Panc1 (cell line): ENCODE data around the gene UGGT1. TPM values are rescaled to one million over a fixed set of nuclear protein-coding genes. Genes with fewer than 3 reads are reported as not detected.

Experiments
- ATAC-seq: fragments of 200-7000 bp; cut with Tn5 transposase; 2 replicates; pipeline ENCODE4 v1.9.1; 2020; ENCODE audit warnings: mild to moderate bottlenecking, moderate library complexity
- BruUV-seq: library from RNA; stranded (reverse); fragments of 400-500 nt; replicated peaks from 2 replicates; lab custom pipeline; 2021; lab: Mats Ljungman, UMichigan
- CTCF ChIA-PET: fragments of 300-600 bp; sonication (Branson Sonifier 250); formaldehyde crosslinking; loops from one replicate; lab custom pipeline; 2022; ENCODE audit warnings: antibody characterized with exemption; lab: Charles Lee
- POLR2A ChIA-PET: fragments of 300-600 bp; sonication (Branson Sonifier 250); formaldehyde crosslinking; loops from one replicate; lab custom pipeline; 2022; ENCODE audit warnings: antibody characterized with exemption; lab: Charles Lee
- DNase-seq: peaks from one replicate; pipeline ENCODE4 v3.0.0-alpha.2; 2010; ENCODE audit warnings: low read depth, low spot score
- H3K27ac ChIP-seq: 2 replicates; pipeline ENCODE4 v1.5.1; 2011; ENCODE audit warnings: mild to moderate bottlenecking, low read length, inconsistent platforms
- H3K27me3 ChIP-seq: fragments of 200-500 bp; sonication (Bioruptor generic); 2 replicates; pipeline ENCODE4 v1.6.0; 2014; ENCODE audit warnings: low read length, inconsistent platforms; ENCODE audit not compliant: control insufficient read depth, insufficient read depth
- H3K36me3 ChIP-seq: fragments of 200-500 bp; sonication (Bioruptor generic); 2 replicates; pipeline ENCODE4 v1.5.1; 2014; ENCODE audit warnings: inconsistent platforms, mild to moderate bottlenecking, low read length, moderate library complexity; ENCODE audit not compliant: control insufficient read depth, insufficient read depth
- H3K4me1 ChIP-seq: 2 replicates; pipeline ENCODE4 v1.5.1; 2011; ENCODE audit warnings: inconsistent platforms, mild to moderate bottlenecking, low read length, moderate library complexity; ENCODE audit not compliant: control insufficient read depth, insufficient read depth
- H3K4me3 ChIP-seq, 2 experiments: 2 replicates each; pipeline ENCODE4 v1.5.1; 2011 to 2012; ENCODE audit warnings: low read depth in 2 of 2, low read length in 2 of 2, mild to moderate bottlenecking in 2 of 2, inconsistent platforms in 1 of 2, moderate library complexity in 1 of 2
- H3K9me3 ChIP-seq: fragments of 200-500 bp; sonication (Bioruptor generic); 2 replicates; pipeline ENCODE4 v1.5.1; 2014; ENCODE audit warnings: low read depth, mild to moderate bottlenecking, inconsistent platforms, low read length, moderate library complexity; ENCODE audit not compliant: control insufficient read depth, insufficient read depth
- POLR2AphosphoS5 ChIP-seq: IDR thresholded peaks from 2 replicates; pipeline ENCODE4 v1.6.1; 2012; ENCODE audit warnings: mild to moderate bottlenecking, low read depth, low read length, moderate library complexity
- SIN3A ChIP-seq: IDR thresholded peaks from 2 replicates; pipeline ENCODE4 v1.6.1; 2012; ENCODE audit warnings: low read depth, mild to moderate bottlenecking, low read length, moderate library complexity, borderline replicate concordance; ENCODE audit not compliant: insufficient read depth
- TCF7L2 ChIP-seq: IDR thresholded peaks from 2 replicates; pipeline ENCODE4 v1.6.1; 2011; ENCODE audit warnings: mild to moderate bottlenecking, low read depth, low read length, inconsistent platforms
- in situ Hi-C: cut with HindIII; loops from 2 replicates; pipeline ENCODE4 v1.10.0; 2016; ENCODE audit warnings: low sequenced_read_pairs, low pct_unique_long_range_greater_than_20kb
- intact Hi-C: fragments of 100-400 bp; cut with micrococcal nuclease; formaldehyde crosslinking; loops from one replicate; pipeline ENCODE4 v1.10.0; 2022; ENCODE audit not compliant: unreplicated experiment
- total RNA-seq: library from RNA; stranded (reverse); gene quantifications from one replicate; pipeline ENCODE4 v1.2.1, GENCODE V29; 2021; ENCODE audit not compliant: unreplicated experiment
- TF ChIP-seq, protein P1 (sequence below): fragments of 450-650 bp; IDR thresholded peaks from 2 replicates; pipeline ENCODE4 v1.5.1; 2017; ENCODE audit warnings: mild to moderate bottlenecking
- TF ChIP-seq, protein P2 (sequence below), 2 experiments: IDR thresholded peaks; 2 replicates each; pipeline ENCODE4 v1.6.1; 2011 to 2012; ENCODE audit warnings: low read depth in 2 of 2, control low read depth in 1 of 2, low read length in 1 of 2, mild to moderate bottlenecking in 1 of 2, moderate library complexity in 1 of 2; ENCODE audit not compliant: insufficient read depth in 1 of 2

Gene UGGT1
- total RNA-seq, 1 experiment from 2014 or later, result 64.2 TPM

- H3K27ac ChIP-seq, result no peak overlapping the region
- no peaks in the 10 kb centered on the region for H3K4me1 ChIP-seq
- DNase-seq (no peak), ATAC-seq (no peak)
- in situ Hi-C loops, result no loop called here
- no peak overlapping the region for H3K4me3 ChIP-seq
- CTCF ChIA-PET, result interaction anchor here (0.6 kb wide), 1 partner anchor 15 kb away, joined by 8 read pairs; no protein-coding TSS in a partner anchor
- intact Hi-C loops, result no loop called here
- no peaks in the 10 kb centered on the region for H3K27me3 ChIP-seq
- H3K9me3 ChIP-seq, result no peaks in the 10 kb centered on the region
- no TSS peak for BruUV-seq
- H3K36me3 ChIP-seq, result no peaks in the 10 kb centered on the region
- TF ChIP-seq TCF7L2 (no peak), POLR2AphosphoS5 (no peak), SIN3A (no peak)
- TF ChIP-seq, protein P1, sequence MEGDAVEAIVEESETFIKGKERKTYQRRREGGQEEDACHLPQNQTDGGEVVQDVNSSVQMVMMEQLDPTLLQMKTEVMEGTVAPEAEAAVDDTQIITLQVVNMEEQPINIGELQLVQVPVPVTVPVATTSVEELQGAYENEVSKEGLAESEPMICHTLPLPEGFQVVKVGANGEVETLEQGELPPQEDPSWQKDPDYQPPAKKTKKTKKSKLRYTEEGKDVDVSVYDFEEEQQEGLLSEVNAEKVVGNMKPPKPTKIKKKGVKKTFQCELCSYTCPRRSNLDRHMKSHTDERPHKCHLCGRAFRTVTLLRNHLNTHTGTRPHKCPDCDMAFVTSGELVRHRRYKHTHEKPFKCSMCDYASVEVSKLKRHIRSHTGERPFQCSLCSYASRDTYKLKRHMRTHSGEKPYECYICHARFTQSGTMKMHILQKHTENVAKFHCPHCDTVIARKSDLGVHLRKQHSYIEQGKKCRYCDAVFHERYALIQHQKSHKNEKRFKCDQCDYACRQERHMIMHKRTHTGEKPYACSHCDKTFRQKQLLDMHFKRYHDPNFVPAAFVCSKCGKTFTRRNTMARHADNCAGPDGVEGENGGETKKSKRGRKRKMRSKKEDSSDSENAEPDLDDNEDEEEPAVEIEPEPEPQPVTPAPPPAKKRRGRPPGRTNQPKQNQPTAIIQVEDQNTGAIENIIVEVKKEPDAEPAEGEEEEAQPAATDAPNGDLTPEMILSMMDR, result no peak
- TF ChIP-seq, protein P2, sequence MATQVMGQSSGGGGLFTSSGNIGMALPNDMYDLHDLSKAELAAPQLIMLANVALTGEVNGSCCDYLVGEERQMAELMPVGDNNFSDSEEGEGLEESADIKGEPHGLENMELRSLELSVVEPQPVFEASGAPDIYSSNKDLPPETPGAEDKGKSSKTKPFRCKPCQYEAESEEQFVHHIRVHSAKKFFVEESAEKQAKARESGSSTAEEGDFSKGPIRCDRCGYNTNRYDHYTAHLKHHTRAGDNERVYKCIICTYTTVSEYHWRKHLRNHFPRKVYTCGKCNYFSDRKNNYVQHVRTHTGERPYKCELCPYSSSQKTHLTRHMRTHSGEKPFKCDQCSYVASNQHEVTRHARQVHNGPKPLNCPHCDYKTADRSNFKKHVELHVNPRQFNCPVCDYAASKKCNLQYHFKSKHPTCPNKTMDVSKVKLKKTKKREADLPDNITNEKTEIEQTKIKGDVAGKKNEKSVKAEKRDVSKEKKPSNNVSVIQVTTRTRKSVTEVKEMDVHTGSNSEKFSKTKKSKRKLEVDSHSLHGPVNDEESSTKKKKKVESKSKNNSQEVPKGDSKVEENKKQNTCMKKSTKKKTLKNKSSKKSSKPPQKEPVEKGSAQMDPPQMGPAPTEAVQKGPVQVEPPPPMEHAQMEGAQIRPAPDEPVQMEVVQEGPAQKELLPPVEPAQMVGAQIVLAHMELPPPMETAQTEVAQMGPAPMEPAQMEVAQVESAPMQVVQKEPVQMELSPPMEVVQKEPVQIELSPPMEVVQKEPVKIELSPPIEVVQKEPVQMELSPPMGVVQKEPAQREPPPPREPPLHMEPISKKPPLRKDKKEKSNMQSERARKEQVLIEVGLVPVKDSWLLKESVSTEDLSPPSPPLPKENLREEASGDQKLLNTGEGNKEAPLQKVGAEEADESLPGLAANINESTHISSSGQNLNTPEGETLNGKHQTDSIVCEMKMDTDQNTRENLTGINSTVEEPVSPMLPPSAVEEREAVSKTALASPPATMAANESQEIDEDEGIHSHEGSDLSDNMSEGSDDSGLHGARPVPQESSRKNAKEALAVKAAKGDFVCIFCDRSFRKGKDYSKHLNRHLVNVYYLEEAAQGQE (IDR thresholded peaks at IDR 0.05; ENCODE audit: insufficient read depth in 1 of 2, low read depth in 2 of 2, low read length in 1 of 2), result no peak
- POLR2A ChIA-PET, result no interaction called here
Observed at GRCh38 chr2:128227862-128228261, 136.9 kb downstream of the UGGT1 start.

DNA sequence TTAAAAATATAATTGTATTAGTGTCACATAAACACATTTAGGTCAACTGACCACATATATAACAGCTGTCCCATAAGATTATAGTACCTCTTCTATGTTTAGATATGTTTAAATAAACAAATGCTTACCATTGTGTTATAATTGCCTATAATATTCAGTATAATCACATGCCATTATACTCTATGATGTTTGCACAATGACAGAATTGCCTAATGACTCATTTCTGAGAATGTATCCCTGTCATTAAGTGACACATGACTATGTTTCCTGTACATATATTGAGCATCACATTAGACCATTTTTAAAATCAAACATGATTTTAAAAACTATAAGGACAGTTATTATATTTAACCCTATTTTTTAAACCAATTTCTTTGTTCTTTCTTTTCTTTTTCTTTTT, 137.9 kb downstream of the UGGT1 start:
- ATAC-seq, result no peak
- intact Hi-C loops, result no loop called here

More for the DNA sequence above, 137.9 kb downstream of the UGGT1 start:
- H3K4me1 ChIP-seq, result 0 out of 2 replicates have a peak, but pooled peaks cover 3% of the 10 kb centered on the region
- H3K27me3 ChIP-seq, result no peaks in the 10 kb centered on the region
- CTCF ChIA-PET, result no interaction called here
- POLR2A ChIA-PET, result no interaction called here
- no peak overlapping the region for H3K4me3 ChIP-seq
- no TSS peak for BruUV-seq
- no peaks in the 10 kb centered on the region for H3K9me3 ChIP-seq
- DNase-seq, result peak; percentile 57
- in situ Hi-C loops, result no loop called here
- no peak overlapping the region for H3K27ac ChIP-seq
- TF ChIP-seq, protein P1, result no peak
- TF ChIP-seq, protein P2 (IDR thresholded peaks at IDR 0.05; ENCODE audit: insufficient read depth in 1 of 2, low read depth in 2 of 2, low read length in 1 of 2), result no peak
- TF ChIP-seq POLR2AphosphoS5, result no peak
- no peak for TF ChIP-seq TCF7L2
- TF ChIP-seq SIN3A, result no peak
- H3K36me3 ChIP-seq, result no peaks in the 10 kb centered on the region
